Tibial artery (tissue), 4 donors: ENCODE data around the gene ZCCHC4.

Source experiments
- DNase-seq, 2 donors: peaks; one replicate each; pipeline ENCODE4 v3.0.0-alpha.2; 2019
- H3K27ac ChIP-seq, 2 donors: fragments of 200-600 bp; sonication (generic) in 1 of 2; 1 replicate in 1 of 2; 2 replicates in 1 of 2; pipeline ENCODE4 v1.5.1; 2018 to 2019; ENCODE audit warnings: mild to moderate bottlenecking in 1 of 2
- H3K27me3 ChIP-seq, 2 donors: fragments of 200-600 bp; sonication (generic) in 1 of 2; one replicate each; pipeline versions ENCODE4 v1.5.1 to v1.6.0; 2016 to 2019
- H3K36me3 ChIP-seq, 3 donors: fragments of 200-600 bp; sonication (generic) in 2 of 3; one replicate each; pipeline ENCODE4 v1.5.1; 2016 to 2019; ENCODE audit warnings: mild to moderate bottlenecking in 2 of 3
- H3K4me1 ChIP-seq, 4 donors: fragments of 200-600 bp; sonication (generic) in 2 of 4; 1 replicate in 3 of 4; 2 replicates in 1 of 4; pipeline ENCODE4 v1.5.1; 2016 to 2019
- H3K4me3 ChIP-seq, 2 donors: fragments of 200-600 bp; sonication (generic) in 1 of 2; 1 replicate in 1 of 2; 2 replicates in 1 of 2; pipeline ENCODE4 v1.5.1; 2018 to 2019; ENCODE audit warnings: mild to moderate bottlenecking in 2 of 2
- H3K9me3 ChIP-seq, 3 donors: fragments of 200-600 bp; sonication (generic) in 1 of 3; one replicate each; pipeline ENCODE4 v1.5.1; 2016 to 2019
- intact Hi-C: fragments of 100-400 bp; cut with DNase I; formaldehyde crosslinking; loops from one replicate; pipeline ENCODE4 v1.15.0; 2023; ENCODE audit warnings: low total_unique reads
- TF ChIP-seq, protein P1 (sequence below), 2 experiments: fragments of 200-600 bp in 1 of 2; fragments of 450-650 bp in 1 of 2; IDR thresholded peaks; one replicate each; pipeline ENCODE4 v1.5.1; 2017 to 2019; ENCODE audit warnings: antibody characterized with exemption in 2 of 2, mild to moderate bottlenecking in 1 of 2, moderate library complexity in 1 of 2

ZCCHC4 gene

DNA sequence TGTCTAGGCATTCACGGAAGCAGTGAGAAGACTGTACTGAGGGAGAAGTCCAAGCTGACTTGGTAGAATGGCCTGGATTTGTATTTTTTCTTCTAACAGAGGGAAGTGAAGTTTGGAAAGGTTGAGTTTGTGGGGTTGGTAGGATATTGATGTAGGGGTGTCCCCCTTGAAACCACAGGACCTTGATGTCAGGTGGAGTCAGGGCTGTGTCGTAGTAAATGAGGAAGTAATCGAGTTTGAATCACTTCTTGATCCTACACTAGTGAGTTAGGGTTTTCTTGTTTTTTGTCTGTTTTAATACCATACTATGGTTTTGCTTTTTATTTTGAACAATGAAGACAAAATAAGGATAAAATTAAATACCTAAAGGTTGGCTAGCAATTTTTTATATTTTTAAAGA is 34.3 kb downstream of the ZCCHC4 start:
- no peaks in the 10 kb centered on the region for H3K4me1 ChIP-seq
- peaks cover 4 to 23% (median 5%) of the 10 kb centered on the region in 3 donors for H3K36me3 ChIP-seq
- intact Hi-C loops: no loop called here
- TF ChIP-seq, protein P1, sequence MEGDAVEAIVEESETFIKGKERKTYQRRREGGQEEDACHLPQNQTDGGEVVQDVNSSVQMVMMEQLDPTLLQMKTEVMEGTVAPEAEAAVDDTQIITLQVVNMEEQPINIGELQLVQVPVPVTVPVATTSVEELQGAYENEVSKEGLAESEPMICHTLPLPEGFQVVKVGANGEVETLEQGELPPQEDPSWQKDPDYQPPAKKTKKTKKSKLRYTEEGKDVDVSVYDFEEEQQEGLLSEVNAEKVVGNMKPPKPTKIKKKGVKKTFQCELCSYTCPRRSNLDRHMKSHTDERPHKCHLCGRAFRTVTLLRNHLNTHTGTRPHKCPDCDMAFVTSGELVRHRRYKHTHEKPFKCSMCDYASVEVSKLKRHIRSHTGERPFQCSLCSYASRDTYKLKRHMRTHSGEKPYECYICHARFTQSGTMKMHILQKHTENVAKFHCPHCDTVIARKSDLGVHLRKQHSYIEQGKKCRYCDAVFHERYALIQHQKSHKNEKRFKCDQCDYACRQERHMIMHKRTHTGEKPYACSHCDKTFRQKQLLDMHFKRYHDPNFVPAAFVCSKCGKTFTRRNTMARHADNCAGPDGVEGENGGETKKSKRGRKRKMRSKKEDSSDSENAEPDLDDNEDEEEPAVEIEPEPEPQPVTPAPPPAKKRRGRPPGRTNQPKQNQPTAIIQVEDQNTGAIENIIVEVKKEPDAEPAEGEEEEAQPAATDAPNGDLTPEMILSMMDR (IDR thresholded peaks at IDR 0.05): no peak
- DNase-seq: no peak
- H3K27ac ChIP-seq: no peak overlapping the region
- no peak overlapping the region for H3K4me3 ChIP-seq
- no peaks in the 10 kb centered on the region for H3K27me3 ChIP-seq
- no peaks in the 10 kb centered on the region for H3K9me3 ChIP-seq

DNA sequence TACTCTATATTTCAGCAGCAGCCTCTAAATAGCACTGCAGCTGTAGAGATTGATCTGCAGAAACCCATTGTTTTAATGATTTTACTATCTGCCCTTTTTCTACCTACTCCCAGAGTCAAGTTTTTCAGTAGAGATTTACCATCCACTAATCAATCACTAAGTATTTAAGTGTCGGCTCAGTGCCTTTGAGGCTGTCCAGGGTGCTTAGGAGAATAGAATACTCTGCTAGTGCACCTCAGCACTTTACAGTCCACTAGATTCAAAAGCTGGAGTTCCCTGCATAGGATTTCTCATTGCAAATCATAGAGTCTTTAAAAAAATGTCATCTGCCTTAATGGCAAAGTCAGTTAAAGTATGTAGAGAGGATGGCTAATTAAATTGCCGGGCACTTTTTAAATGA is 34.9 kb downstream of the ZCCHC4 start:
- DNase-seq: no peak
- no peaks in the 10 kb centered on the region for H3K27me3 ChIP-seq
- TF ChIP-seq, protein P1 (IDR thresholded peaks at IDR 0.05): no peak
- H3K4me1 ChIP-seq: no peaks in the 10 kb centered on the region
- no peaks in the 10 kb centered on the region for H3K9me3 ChIP-seq
- no peak overlapping the region for H3K4me3 ChIP-seq
- H3K27ac ChIP-seq: no peak overlapping the region
- H3K36me3 ChIP-seq: peaks cover 5 to 25% (median 7%) of the 10 kb centered on the region in 3 donors
- intact Hi-C loops: no loop called here

DNA sequence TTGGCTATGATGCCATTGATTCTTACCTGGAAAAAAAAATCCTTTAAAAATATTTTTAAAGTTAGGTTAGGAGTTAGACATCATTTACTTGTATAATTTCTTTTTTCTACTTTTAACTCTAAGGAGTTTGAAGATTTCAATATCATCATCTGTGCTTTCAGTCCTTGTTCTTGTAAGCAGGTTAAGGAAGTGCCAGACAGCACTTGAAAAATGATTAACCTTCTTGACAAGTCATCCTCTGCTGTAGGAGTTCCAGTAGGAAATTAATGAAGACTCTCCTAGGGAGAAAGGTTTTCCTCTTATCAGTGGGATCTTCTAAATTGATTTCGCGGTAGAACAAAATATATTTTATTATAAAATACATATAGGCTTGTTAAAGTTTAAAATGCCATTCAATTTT is 35.4 kb downstream of the ZCCHC4 start:
- H3K27me3 ChIP-seq: no peaks in the 10 kb centered on the region
- H3K9me3 ChIP-seq: no peaks in the 10 kb centered on the region
- H3K4me1 ChIP-seq: no peaks in the 10 kb centered on the region
- no peak overlapping the region for H3K27ac ChIP-seq
- TF ChIP-seq, protein P1 (IDR thresholded peaks at IDR 0.05): no peak
- DNase-seq: no peak
- peaks cover 5 to 25% (median 7%) of the 10 kb centered on the region in 3 donors for H3K36me3 ChIP-seq
- no peak overlapping the region for H3K4me3 ChIP-seq
- intact Hi-C loops: no loop called here

DNA sequence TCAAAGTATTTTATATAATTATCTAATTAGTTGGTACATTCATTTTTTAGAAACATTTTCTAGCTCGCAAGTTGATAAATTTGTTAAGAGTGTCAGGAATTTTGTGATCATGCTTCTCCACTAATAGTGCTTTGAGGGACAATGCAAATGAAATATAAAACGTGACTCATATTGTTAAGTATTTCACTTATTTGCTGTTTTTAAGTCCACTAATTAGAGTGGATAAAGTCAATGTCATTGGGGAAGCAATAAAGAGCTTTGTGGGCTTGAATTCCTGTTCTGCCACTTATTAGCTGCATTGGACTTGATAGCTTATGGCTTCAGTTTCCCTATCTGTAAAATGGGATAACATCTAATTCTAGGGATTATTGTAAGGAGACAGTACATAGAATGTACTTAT is 38.0 kb downstream of the ZCCHC4 start:
- Histone ChIP-seq H3K36me3 (peaks cover 5 to 25% (median 7%) of the 10 kb centered on the region in 3 donors), H3K4me1 (no peaks in the 10 kb centered on the region), H3K27ac (no peak overlapping the region), H3K4me3 (no peak overlapping the region), H3K9me3 (no peaks in the 10 kb centered on the region), H3K27me3 (no peaks in the 10 kb centered on the region)
- TF ChIP-seq, protein P1 (IDR thresholded peaks at IDR 0.05): no peak
- no peak for DNase-seq
- intact Hi-C loops: no loop called here

DNA sequence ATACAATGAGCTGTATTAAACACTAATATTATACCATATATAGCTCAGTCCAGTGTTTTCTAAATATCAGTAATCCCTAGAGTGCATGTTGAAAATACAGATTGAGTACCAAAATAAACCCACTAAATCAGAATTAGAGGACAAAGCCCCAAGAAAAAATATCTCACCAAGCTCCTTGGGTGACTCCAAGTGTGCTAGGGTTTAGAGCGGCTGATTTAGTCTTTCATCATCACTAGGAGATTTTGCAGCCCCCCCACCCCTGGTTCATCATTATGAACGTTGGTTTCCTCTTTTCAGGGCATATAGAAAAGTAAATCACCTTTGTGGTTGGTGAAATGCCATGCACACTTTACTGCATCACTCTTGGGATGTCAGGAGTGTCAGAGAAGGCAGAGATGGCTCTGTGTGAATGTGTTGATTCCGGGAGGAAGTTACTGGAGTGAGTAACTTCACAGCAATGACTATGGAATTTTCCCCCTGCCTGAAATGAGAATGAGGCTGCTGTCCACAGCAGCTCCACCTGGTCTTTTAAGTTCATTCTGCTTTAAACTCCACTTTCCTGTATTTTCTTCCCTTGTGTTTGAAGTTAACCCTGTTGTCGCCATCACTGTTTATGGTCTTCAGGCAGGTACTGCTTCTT is 39.3 kb downstream of the ZCCHC4 start:
- no peak for DNase-seq

More for the DNA sequence above, 39.3 kb downstream of the ZCCHC4 start:
- H3K36me3 ChIP-seq: peaks cover 5 to 25% (median 7%) of the 10 kb centered on the region in 3 donors
- no peaks in the 10 kb centered on the region for H3K27me3 ChIP-seq
- intact Hi-C loops: no loop called here
- H3K9me3 ChIP-seq: no peaks in the 10 kb centered on the region
- TF ChIP-seq, protein P1 (IDR thresholded peaks at IDR 0.05): no peak
- H3K4me3 ChIP-seq: no peak overlapping the region
- H3K4me1 ChIP-seq: no peaks in the 10 kb centered on the region
- H3K27ac ChIP-seq: no peak overlapping the region
